Spleen (tissue), 7 donors: ENCODE measurements around the gene CACNA1F.

Experiments
- CTCF ChIP-seq, 11 experiments: fragments of 200-600 bp in 7 of 11; fragments of 450-650 bp in 4 of 11; sonication (generic) in 4 of 11; IDR thresholded peaks in 8 of 11; conservative IDR thresholded peaks in 3 of 11; 1 replicate in 7 of 11; 2 replicates in 4 of 11; pipeline versions ENCODE4 v1.4.0 to v1.8.0; 2016 to 2021; ENCODE audit warnings: antibody characterized with exemption in 11 of 11, inconsistent platforms in 4 of 11, mild to moderate bottlenecking in 1 of 11
- POLR2A ChIP-seq, 3 donors: fragments of 450-650 bp; IDR thresholded peaks; one replicate each; pipeline ENCODE4 v1.5.1; 2017; ENCODE audit warnings: antibody characterized with exemption in 3 of 3, mild to moderate bottlenecking in 1 of 3
- donor health status: DM: no; HTN: no; CAD: no; lungs with moderate emphysema.
- donor health status: DM: no; HTN: no; CAD: no.
- donor health status: DM: no; HTN: no; CAD: no.

DNA sequence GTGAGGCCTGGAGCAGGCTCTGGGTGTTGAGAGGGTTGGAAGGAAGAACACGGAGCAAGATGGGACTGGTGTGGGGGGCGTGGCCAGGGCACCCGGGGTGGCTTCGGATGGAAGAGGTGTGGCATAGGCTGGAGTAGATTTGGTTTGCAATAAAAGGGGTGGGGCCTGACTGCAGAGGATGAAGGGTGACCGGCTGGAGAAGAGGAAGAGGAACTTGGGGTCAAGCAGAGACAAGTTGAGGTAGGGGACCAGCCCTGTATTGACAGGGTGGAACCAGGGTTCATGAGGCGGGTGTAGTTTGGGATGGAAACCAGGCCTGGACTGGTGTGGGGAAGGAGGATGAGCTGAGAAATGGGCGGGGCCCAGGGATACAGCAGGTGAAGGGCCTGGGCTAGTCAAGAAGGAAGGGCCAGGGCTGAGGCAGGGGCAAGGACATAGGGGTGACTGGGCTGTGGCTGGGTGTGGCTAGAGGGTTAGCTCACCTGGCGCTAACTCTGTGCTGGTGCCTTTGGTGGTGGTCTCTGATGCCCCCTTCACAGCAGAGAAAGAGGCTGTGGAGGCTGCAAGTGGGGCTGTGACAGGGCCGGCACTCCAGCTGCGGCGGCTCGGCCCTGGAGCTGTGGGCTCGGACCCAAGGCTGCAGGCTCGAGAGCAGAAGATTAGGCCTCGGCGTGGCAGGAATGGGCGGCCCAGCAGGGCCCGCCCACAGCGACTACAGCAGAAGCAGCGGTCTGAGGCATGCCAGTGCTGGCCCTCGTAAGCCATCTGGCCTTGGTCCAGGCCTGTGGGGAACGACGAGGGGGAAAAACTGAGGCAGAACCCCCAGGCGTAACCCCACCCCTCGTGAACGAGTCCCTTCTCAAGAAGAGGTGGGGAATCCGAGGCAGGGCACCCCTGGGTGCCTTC lies 56.5 kb downstream of the CACNA1F start:
- TF ChIP-seq CTCF (IDR thresholded peaks at IDR 0.05 in 8 of 11, conservative IDR thresholded peaks at IDR 0.05 in 3 of 11), result no peak
- no peak for TF ChIP-seq POLR2A (IDR thresholded peaks at IDR 0.05)
